Subcutaneous adipose tissue (tissue), 4 donors: ENCODE measurements around the gene MEGF8. TPM values are rescaled to one million over a fixed set of nuclear protein-coding genes. Genes with fewer than 3 reads are reported as not detected.

ENCODE experiments used
- CTCF ChIP-seq: fragments of 450-650 bp; IDR thresholded peaks from one replicate; pipeline ENCODE4 v1.5.1; 2016; ENCODE audit warnings: low read depth, mild to moderate bottlenecking, control low read depth, antibody characterized with exemption, moderate library complexity
- total RNA-seq, 4 donors: library from RNA; depleted of rRNA; stranded (reverse); fragments of >200 nt; gene quantifications; one replicate each; pipeline ENCODE4 v1.1.0, GENCODE V29; 2016

MEGF8 gene
- total RNA-seq, 4 donors from 2014 or later: 11.9 to 58.8 (median 17.0) TPM

DNA sequence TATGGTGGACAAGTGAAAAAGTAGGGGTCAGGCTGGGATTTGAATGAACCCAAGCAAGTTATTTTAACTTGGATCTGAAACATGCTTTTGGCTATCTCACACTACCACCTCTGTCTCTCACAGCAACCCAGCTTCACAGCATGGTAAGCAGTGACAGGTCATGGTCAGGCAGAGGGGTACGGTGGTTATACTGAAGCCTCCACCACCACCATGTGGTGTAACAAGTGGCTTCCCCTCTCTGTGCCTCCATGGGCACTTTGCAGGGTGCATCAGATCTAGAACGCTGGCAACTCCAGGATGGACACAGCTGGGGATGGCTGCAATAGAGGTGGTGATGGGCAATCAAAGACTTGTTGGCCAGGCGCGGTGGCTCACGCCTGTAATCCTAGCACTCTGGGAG lies 13.1 kb upstream of the MEGF8 start:
- TF ChIP-seq CTCF: no peak

- TF ChIP-seq CTCF: no peak
Measured at GRCh38 chr19:42313096-42313839, 12.2 kb upstream of the MEGF8 start, which contains the start of gene TMEM145. TMEM145 (plus strand) TSS chr19:42313309; CDS start chr19:42313377, 68 bp downstream.

- TF ChIP-seq CTCF: no peak
Measured at GRCh38 chr19:42313840-42314755, 11.3 kb upstream of the MEGF8 start.

GRCh38 chr19:42315024-42315423 lies 10.4 kb upstream of the MEGF8 start:
- no peak for TF ChIP-seq CTCF

- no peak for TF ChIP-seq CTCF
Measured at GRCh38 chr19:42316223-42317211, 8.9 kb upstream of the MEGF8 start.

DNA sequence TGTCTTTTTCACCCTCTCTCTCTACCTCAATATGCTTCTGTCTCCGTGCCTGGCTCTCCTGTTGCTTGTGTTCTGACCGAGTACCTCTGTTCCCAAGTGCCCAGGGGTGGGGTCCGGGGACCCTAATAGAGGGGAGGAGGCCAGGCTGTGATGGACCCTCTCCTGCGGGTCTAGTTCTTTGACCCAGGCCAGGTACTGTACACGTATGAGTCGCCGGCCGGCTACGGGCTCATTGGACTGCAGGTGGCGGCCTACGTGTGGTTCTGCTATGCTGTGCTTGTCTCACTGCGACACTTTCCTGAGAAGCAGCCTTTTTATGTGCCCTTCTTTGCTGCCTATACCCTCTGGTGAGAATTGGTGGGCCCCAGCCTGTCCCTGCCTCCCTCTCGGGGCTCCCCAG lies 7.9 kb upstream of the MEGF8 start:
- no peak for TF ChIP-seq CTCF
